ENCODE data around the gene TEX26. TPM values are rescaled to one million over a fixed set of nuclear protein-coding genes. Genes with fewer than 3 reads are reported as not detected.
"Not testable (repeated sequence)": the region's sequence is repeated elsewhere in the genome, so short reads cannot be mapped to it uniquely, and the experiment has no call there.

The TEX26 gene
- polyA plus RNA-seq, 2 donors, result 0.45 TPM; not detected in 1

GRCh38 chr13:30916991-30917390 lies 15.5 kb upstream of the TEX26 start:
- Histone ChIP-seq H3K36me3 (ENCODE audit: control insufficient read depth in 2 of 2, insufficient read depth in 2 of 2, low read length in 1 of 2) (no peaks in the 10 kb centered on the region), H3K27ac (ENCODE audit: low read depth in 2 of 2, low read length in 1 of 2) (peak overlapping the region in 1 of 2 donors; percentile 13)
- 83 to 84% methylated on average over 6 of the region's 6 CpGs for WGBS, 2 donors

DNA sequence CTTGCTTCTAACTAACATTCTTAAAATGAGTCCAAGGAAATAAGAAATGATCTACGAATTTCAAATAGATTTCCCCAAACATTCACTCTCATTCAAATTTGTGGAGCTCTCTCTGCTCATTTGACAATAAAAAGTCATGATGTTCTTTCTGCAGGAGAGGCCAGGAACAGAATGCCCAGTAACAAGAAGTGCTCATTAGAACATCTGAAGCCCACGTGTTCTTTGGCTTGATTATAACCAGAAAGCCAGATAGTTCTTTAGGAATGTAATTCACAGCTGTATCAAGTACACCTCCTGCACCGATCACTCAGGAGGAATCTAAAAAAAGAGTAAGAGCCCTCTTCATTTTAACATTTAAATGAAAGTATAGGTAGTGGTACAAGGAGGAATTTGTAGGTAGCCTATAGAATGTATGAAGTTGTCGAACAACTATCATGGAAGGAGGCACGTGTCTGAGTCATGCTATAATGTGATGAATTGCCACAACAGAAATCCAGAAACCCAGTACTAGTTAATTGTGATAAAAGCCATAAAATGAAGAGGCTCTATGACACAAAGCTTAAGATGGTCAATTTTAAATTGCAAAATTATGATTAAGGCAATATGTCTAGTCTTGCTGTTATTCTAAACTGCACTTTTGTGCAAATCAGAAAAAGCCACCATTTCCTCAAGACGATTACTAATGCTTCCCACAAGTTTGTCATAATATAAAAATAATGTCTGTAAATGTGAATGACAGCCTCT lies 13.6 kb upstream of the TEX26 start:
- no peak overlapping the region for H3K4me3 ChIP-seq (ENCODE audit: low read depth in 1 of 2, low read length in 2 of 2)
- 71 to 73% methylated on average over 6 of the region's 6 CpGs for WGBS, 2 donors
- no peak overlapping the region for H3K27ac ChIP-seq (ENCODE audit: low read depth in 2 of 2, low read length in 1 of 2)
- H3K36me3 ChIP-seq (ENCODE audit: control insufficient read depth in 2 of 2, insufficient read depth in 2 of 2, low read length in 1 of 2), result no peaks in the 10 kb centered on the region
- H3K4me1 ChIP-seq (ENCODE audit: control insufficient read depth in 2 of 2, insufficient read depth in 2 of 2, low read length in 1 of 2), result peaks cover 0 to 5% of the 10 kb centered on the region in 2 donors
- no peaks in the 10 kb centered on the region for H3K27me3 ChIP-seq (ENCODE audit: control insufficient read depth in 1 of 2, insufficient read depth in 2 of 2, low read length in 2 of 2)
- no peaks in the 10 kb centered on the region for H3K9me3 ChIP-seq (ENCODE audit: control insufficient read depth in 2 of 2, insufficient read depth in 1 of 2, low read depth in 1 of 2, low read length in 1 of 2)

More at GRCh38 chr13:30916991-30917390, 15.5 kb upstream of the TEX26 start:
- Histone ChIP-seq H3K4me3 (ENCODE audit: low read depth in 1 of 2, low read length in 2 of 2) (no peak overlapping the region), H3K27me3 (ENCODE audit: control insufficient read depth in 1 of 2, insufficient read depth in 2 of 2, low read length in 2 of 2) (no peaks in the 10 kb centered on the region), H3K9me3 (ENCODE audit: control insufficient read depth in 2 of 2, insufficient read depth in 1 of 2, low read depth in 1 of 2, low read length in 1 of 2) (no peaks in the 10 kb centered on the region), H3K4me1 (ENCODE audit: control insufficient read depth in 2 of 2, insufficient read depth in 2 of 2, low read length in 1 of 2) (peaks cover 0 to 3% of the 10 kb centered on the region in 2 donors)

DNA sequence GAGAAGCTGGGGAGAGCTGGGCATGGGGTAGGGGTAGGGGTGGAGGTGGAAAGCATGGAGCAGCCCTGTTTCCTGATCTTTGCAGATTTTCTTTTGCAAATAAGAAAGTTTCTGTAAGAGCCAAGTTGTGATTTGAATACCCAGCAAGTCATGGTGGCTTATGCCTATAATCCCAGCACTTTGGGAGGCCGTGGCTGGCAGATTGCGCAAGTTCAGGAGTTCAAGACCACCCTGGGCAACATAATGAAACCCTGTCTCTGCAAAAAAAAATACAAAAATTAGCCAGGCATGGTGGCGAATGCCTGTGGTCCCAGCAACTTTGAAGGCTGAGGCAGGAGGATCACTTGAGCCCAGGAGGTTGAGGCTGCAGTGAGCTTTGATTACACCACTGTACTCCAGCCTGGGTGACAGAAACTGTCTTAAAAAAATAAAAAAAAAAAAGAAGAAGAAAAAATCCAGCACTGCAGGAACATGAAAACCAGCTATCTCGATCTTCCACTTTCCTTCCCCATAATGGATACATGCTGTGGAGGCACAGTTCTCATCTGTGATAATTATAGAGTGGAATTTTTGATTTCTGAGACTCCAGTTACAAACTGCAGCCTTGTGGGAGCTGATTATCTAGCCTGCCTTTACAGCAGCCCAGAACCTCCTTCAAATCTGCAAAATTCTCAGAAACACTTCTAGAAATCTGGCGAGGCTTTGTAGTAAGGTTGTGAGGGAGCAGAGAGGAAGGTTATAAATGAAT lies 12.1 kb upstream of the TEX26 start:
- peaks cover 0 to 5% of the 10 kb centered on the region in 2 donors for H3K4me1 ChIP-seq (ENCODE audit: control insufficient read depth in 2 of 2, insufficient read depth in 2 of 2, low read length in 1 of 2)
- H3K4me3 ChIP-seq (ENCODE audit: low read depth in 1 of 2, low read length in 2 of 2), result no peak overlapping the region
- 87 to 88% methylated on average over 5 of the region's 5 CpGs for WGBS, 2 donors
- H3K36me3 ChIP-seq (ENCODE audit: control insufficient read depth in 2 of 2, insufficient read depth in 2 of 2, low read length in 1 of 2), result no peaks in the 10 kb centered on the region
- no peak overlapping the region for H3K27ac ChIP-seq (ENCODE audit: low read depth in 2 of 2, low read length in 1 of 2)
- H3K27me3 ChIP-seq (ENCODE audit: control insufficient read depth in 1 of 2, insufficient read depth in 2 of 2, low read length in 2 of 2), result no peaks in the 10 kb centered on the region
- no peaks in the 10 kb centered on the region for H3K9me3 ChIP-seq (ENCODE audit: control insufficient read depth in 2 of 2, insufficient read depth in 1 of 2, low read depth in 1 of 2, low read length in 1 of 2)

- Histone ChIP-seq H3K4me3 (ENCODE audit: low read depth in 1 of 2, low read length in 2 of 2) (no peak overlapping the region), H3K36me3 (ENCODE audit: control insufficient read depth in 2 of 2, insufficient read depth in 2 of 2, low read length in 1 of 2) (no peaks in the 10 kb centered on the region), H3K27ac (ENCODE audit: low read depth in 2 of 2, low read length in 1 of 2) (peak overlapping the region; percentile 75 to 91), H3K4me1 (ENCODE audit: control insufficient read depth in 2 of 2, insufficient read depth in 2 of 2, low read length in 1 of 2) (peaks cover 0 to 2% of the 10 kb centered on the region in 2 donors), H3K9me3 (ENCODE audit: control insufficient read depth in 2 of 2, insufficient read depth in 1 of 2, low read depth in 1 of 2, low read length in 1 of 2) (no peaks in the 10 kb centered on the region), H3K27me3 (ENCODE audit: control insufficient read depth in 1 of 2, insufficient read depth in 2 of 2, low read length in 2 of 2) (no peaks in the 10 kb centered on the region)
- WGBS, 2 donors, result 57 to 68% methylated on average over 1 of the region's 1 CpG
These were observed 9.0 kb upstream of the TEX26 start for GRCh38 chr13:30923418-30923817.

DNA sequence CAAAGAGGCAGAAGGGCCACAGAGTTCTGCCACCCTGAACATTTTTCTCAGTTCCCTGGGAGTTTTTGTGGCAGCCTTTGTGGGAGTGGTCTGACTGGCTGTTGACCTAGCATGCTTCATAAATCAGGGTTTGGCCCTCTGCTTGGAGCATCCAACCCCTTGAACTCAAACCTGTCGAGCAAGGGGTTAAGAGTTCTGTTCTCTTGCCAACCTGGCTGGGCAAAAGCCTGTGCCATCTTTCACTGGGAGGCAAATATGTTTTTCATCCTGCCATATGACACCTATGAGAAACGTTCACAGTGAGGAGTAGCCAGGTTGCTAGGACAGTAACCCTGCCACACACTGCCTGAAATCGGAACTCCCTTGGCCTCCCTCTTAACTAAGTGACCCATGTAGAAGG lies 7.7 kb upstream of the TEX26 start:
- Histone ChIP-seq H3K4me1 (ENCODE audit: control insufficient read depth in 2 of 2, insufficient read depth in 2 of 2, low read length in 1 of 2) (peaks cover 0 to 7% of the 10 kb centered on the region in 2 donors), H3K36me3 (ENCODE audit: control insufficient read depth in 2 of 2, insufficient read depth in 2 of 2, low read length in 1 of 2) (no peaks in the 10 kb centered on the region), H3K27ac (ENCODE audit: low read depth in 2 of 2, low read length in 1 of 2) (peak overlapping the region; percentile 88 to 92), H3K4me3 (ENCODE audit: low read depth in 1 of 2, low read length in 2 of 2) (no peak overlapping the region), H3K27me3 (ENCODE audit: control insufficient read depth in 1 of 2, insufficient read depth in 2 of 2, low read length in 2 of 2) (no peaks in the 10 kb centered on the region), H3K9me3 (ENCODE audit: control insufficient read depth in 2 of 2, insufficient read depth in 1 of 2, low read depth in 1 of 2, low read length in 1 of 2) (no peaks in the 10 kb centered on the region)
- 49 to 57% methylated on average over 3 of the region's 3 CpGs for WGBS, 2 donors

GRCh38 chr13:30925429-30925828 lies 7.0 kb upstream of the TEX26 start:
- H3K36me3 ChIP-seq (ENCODE audit: control insufficient read depth in 2 of 2, insufficient read depth in 2 of 2, low read length in 1 of 2), result no peaks in the 10 kb centered on the region
- WGBS, 2 donors, result 88 to 95% methylated on average over 1 of the region's 1 CpG
- no peak overlapping the region for H3K4me3 ChIP-seq (ENCODE audit: low read depth in 1 of 2, low read length in 2 of 2)
- peak overlapping the region in 1 of 2 donors; percentile 18 for H3K27ac ChIP-seq (ENCODE audit: low read depth in 2 of 2, low read length in 1 of 2)
- no peaks in the 10 kb centered on the region for H3K9me3 ChIP-seq (ENCODE audit: control insufficient read depth in 2 of 2, insufficient read depth in 1 of 2, low read depth in 1 of 2, low read length in 1 of 2)
- H3K4me1 ChIP-seq (ENCODE audit: control insufficient read depth in 2 of 2, insufficient read depth in 2 of 2, low read length in 1 of 2), result peaks cover 0 to 7% of the 10 kb centered on the region in 2 donors
- H3K27me3 ChIP-seq (ENCODE audit: control insufficient read depth in 1 of 2, insufficient read depth in 2 of 2, low read length in 2 of 2), result no peaks in the 10 kb centered on the region

DNA sequence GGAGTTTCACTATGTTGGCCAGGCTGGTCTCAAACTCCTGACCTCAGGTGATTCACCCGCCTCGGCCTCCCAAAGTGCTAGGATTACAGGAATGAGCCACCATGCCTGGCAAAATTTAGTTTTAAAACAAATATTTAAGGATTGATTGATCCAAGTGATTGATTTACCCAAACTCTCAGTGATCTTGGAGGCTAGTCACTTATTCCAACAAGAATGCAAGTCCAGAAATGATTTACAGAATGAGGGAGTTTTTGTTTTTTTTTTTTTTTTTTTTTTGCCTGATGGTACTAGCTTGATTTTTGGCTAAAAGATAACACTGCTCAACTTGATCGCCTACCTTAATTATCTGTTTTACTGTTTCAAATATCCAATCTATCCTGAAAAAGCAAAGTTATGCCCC lies 5.7 kb upstream of the TEX26 start:
- Histone ChIP-seq H3K9me3 (ENCODE audit: control insufficient read depth in 2 of 2, insufficient read depth in 1 of 2, low read depth in 1 of 2, low read length in 1 of 2) (no peaks in the 10 kb centered on the region), H3K36me3 (ENCODE audit: control insufficient read depth in 2 of 2, insufficient read depth in 2 of 2, low read length in 1 of 2) (no peaks in the 10 kb centered on the region), H3K4me3 (ENCODE audit: low read depth in 1 of 2, low read length in 2 of 2) (no peak overlapping the region), H3K27me3 (ENCODE audit: control insufficient read depth in 1 of 2, insufficient read depth in 2 of 2, low read length in 2 of 2) (no peaks in the 10 kb centered on the region), H3K27ac (ENCODE audit: low read depth in 2 of 2, low read length in 1 of 2) (no peak overlapping the region), H3K4me1 (ENCODE audit: control insufficient read depth in 2 of 2, insufficient read depth in 2 of 2, low read length in 1 of 2) (peaks cover 0 to 7% of the 10 kb centered on the region in 2 donors)
- 77 to 92% methylated on average over 3 of the region's 3 CpGs for WGBS, 2 donors

DNA sequence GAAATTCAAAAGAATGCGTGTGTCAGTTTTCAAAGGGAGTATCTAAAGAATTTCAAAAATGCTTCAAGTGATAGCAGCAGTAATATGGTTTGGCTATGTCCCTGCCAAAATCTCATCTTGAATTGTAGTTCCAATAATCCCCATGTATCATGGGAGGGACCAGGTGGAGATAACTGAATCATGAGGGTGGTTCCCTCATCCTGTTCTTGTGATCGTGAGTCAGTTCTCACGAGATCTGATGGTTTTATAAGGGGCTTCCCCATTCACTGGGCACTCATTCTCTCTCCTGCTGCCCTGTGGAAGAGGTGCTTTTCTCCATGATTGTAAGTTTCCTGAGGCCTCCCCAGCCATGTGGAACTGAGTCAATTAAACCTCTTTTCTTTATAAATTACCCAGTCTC lies 5.3 kb upstream of the TEX26 start:
- not testable (repeated sequence) for H3K9me3 ChIP-seq (ENCODE audit: control insufficient read depth in 2 of 2, insufficient read depth in 1 of 2, low read depth in 1 of 2, low read length in 1 of 2); H3K36me3 ChIP-seq (ENCODE audit: control insufficient read depth in 2 of 2, insufficient read depth in 2 of 2, low read length in 1 of 2); H3K4me3 ChIP-seq (ENCODE audit: low read depth in 1 of 2, low read length in 2 of 2); H3K27me3 ChIP-seq (ENCODE audit: control insufficient read depth in 1 of 2, insufficient read depth in 2 of 2, low read length in 2 of 2); H3K4me1 ChIP-seq (ENCODE audit: control insufficient read depth in 2 of 2, insufficient read depth in 2 of 2, low read length in 1 of 2)
- peak overlapping the region; percentile 11 to 34 for H3K27ac ChIP-seq (ENCODE audit: low read depth in 2 of 2, low read length in 1 of 2)
- 64 to 69% methylated on average over 3 of the region's 3 CpGs for WGBS, 2 donors

GRCh38 chr13:30927595-30927994 lies 4.9 kb upstream of the TEX26 start:
- Histone ChIP-seq H3K9me3 (ENCODE audit: control insufficient read depth in 2 of 2, insufficient read depth in 1 of 2, low read depth in 1 of 2, low read length in 1 of 2) (no peaks in the 10 kb centered on the region), H3K27me3 (ENCODE audit: control insufficient read depth in 1 of 2, insufficient read depth in 2 of 2, low read length in 2 of 2) (no peaks in the 10 kb centered on the region), H3K27ac (ENCODE audit: low read depth in 2 of 2, low read length in 1 of 2) (peak overlapping the region; percentile 72 to 73), H3K36me3 (ENCODE audit: control insufficient read depth in 2 of 2, insufficient read depth in 2 of 2, low read length in 1 of 2) (no peaks in the 10 kb centered on the region), H3K4me1 (ENCODE audit: control insufficient read depth in 2 of 2, insufficient read depth in 2 of 2, low read length in 1 of 2) (peaks cover 3 to 7% of the 10 kb centered on the region in 2 donors), H3K4me3 (ENCODE audit: low read depth in 1 of 2, low read length in 2 of 2) (no peak overlapping the region)
- 59 to 72% methylated on average over 1 of the region's 1 CpG for WGBS, 2 donors
